ENCODE measurements around the gene TNFSF11.

GRCh38 chr13:42623916-42624315 lies 50.0 kb downstream of the TNFSF11 start:
- TF ChIP-seq CTCF (IDR thresholded peaks at IDR 0.05), result no peak
- no peak for TF ChIP-seq POLR2A (IDR thresholded peaks at IDR 0.05)

Data from body of pancreas (tissue), 4 donors.